UCSD-AML1 (cell line): Measurements from ENCODE around the gene STRN4.
A peak's percentile ranks its signal among the peaks of the same experiment; 100 is the strongest.
"Not testable (repeated sequence)": the region's sequence is repeated elsewhere in the genome, so short reads cannot be mapped to it uniquely, and the experiment has no call there.

ENCODE experiments used
- DNase-seq: peaks from one replicate; lab custom pipeline; 2025; ENCODE audit not compliant: unreplicated experiment; lab: John Stamatoyannopoulos, UW

STRN4 gene

DNA sequence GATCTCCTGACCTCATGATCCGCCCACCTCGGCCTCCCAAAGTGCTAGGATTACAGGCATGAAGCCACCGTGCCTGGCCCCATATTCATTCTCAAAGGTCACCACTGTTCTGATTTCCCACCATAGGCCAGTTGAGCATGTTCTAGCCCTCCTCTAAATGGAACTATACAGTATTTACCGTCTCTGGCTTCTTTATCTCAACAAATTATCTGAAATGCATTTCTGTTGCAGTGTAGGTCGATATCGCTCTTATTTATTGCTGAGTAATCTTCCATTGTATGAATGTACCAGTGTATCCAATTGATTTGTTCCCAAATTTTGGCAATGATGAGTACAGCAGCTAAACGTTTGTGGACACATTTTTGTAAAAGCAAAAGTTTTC lies 26.8 kb upstream of the STRN4 start:
- DNase-seq = no peak

DNA sequence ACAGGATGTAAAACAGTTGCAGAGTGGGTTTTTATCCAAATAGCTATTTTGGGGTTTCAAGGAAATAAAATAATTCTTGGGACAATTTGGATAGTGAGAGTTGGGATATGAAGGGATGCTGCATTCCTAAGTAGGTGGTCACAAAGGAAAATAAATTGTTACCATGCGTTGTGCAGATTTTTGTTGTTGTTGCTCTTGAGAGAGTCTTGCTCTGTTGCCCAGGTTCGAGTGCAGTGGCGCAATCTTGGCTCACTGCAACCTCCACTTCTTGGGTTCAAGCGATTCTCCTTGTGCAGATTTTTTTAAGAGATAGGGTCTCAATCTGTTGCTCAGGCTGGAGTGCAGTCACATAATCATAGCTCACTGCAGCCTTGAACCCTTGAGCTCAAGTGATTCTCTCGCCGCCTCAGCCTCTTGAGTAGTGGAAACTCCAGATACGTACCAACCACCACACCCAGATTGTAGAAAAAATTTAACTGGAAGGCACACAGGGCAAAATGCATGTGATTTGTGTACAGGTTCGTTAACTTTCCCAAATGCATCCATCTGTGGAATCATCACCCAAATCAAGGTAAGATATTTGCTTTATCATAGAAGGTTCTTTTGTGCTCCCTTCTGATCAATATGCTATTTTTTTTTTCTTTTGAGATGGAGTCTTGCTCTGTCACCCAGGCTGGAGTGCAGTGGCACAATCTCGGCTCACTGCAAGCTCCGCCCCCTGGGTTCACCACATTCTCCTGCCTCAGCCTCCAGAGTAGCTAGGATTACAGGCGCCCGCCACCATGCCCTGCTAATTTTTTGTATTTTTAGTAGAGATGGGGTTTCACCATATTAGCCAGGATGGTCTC lies 26.1 kb upstream of the STRN4 start:
- no peak for DNase-seq

GRCh38 chr19:46768746-46769145 lies 22.5 kb upstream of the STRN4 start:
- not testable (repeated sequence) for DNase-seq

- DNase-seq = peak; percentile 47
Measured at GRCh38 chr19:46766569-46767317, 20.5 kb upstream of the STRN4 start.

GRCh38 chr19:46764817-46765291 lies 18.6 kb upstream of the STRN4 start:
- DNase-seq = no peak

GRCh38 chr19:46762245-46762890 lies 16.1 kb upstream of the STRN4 start:
- DNase-seq = no peak

DNA sequence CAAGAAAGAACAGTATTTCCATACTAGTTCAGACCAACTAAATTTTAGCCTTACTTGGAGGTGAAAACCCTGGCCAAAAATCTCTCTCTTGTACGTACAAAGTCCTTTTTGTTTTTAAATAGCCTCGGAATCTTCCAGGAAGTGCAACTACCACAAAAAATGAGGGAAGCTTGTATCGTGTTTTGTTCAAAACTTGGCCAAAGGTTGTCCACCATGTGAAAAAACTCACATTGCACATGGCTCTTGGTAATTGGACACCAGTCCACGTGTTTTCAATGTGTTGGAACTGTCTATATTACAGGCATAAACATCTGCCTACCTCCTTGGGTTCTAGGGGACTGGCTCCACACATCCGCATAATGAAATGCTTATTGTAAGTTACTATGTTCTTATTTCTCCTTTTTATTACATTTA lies 15.2 kb upstream of the STRN4 start:
- DNase-seq = no peak

DNA sequence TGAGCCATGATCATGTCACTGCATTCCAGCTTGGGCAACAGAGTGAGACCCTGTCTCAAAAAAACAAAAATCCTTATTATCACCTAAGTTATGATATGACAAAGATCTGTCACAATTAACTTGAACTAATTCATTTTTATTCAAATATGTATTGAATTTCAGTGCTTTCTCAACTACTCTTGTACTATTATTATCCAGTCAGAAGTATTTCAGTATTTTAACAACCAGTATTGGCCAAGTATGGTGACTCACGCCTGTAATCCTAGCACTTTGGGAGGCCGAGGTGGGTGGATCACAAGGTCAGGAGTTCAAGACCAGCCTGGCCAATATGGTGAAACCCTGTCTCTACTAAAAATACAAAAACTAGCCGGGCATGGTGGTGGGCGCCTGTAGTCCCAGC lies 14.6 kb upstream of the STRN4 start:
- not testable (repeated sequence) for DNase-seq

DNA sequence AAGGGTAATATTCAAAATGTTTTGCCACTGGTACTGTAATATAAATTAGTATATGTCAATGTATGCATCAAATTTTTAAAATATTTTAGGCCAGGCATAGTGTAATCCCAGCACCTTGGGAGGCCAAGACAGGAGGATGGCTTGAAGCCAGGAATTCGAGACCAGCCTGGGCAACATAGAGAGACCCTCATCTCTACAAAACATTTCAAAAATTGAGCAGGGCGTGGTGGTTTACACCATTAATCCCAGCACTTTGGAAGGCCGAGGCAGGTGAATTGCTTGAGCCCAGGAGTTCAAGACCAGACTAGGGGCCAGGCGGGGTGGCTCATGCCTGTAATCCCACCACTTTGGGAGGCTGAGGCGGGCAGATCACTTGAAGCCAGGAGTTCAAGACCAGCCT lies 14.1 kb upstream of the STRN4 start:
- DNase-seq = no peak

- no peak for DNase-seq
Measured at GRCh38 chr19:46759817-46760333, 13.6 kb upstream of the STRN4 start.

DNA sequence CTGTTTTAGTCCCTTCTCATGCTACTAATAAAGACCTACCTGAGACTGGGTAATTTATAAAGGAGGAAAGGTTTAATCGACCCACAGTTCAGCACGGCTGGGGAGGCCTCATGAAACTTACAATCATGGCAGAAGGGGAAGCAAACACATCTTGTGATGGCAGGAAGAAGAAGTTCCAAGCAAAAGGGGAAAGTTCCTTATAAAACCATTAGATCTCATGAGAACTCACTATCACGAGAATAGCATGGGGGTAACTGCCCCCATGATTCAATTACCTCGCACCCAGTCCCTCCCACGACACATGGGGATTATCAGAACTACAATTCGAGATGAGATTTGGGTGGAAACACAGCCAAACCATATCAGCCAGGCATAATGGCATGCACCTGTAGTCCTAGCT lies 13.0 kb upstream of the STRN4 start:
- DNase-seq = no peak

DNA sequence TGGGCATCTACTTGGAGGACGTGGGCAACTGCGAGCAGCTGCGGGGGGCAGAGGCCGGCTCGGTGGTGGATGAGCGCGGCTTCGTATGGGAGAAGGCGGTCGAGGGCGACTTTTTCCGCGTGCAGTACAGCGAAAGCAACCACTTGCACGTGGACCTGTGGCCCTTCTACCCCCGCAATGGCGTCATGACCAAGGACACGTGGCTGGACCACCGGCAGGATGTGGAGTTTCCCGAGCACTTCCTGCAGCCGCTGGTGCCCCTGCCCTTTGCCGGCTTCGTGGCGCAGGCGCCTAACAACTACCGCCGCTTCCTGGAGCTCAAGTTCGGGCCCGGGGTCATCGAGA lies 10.3 kb upstream of the STRN4 start:
- peak; percentile 63 for DNase-seq

GRCh38 chr19:46755853-46756543 lies 9.7 kb upstream of the STRN4 start:
- no peak for DNase-seq

DNA sequence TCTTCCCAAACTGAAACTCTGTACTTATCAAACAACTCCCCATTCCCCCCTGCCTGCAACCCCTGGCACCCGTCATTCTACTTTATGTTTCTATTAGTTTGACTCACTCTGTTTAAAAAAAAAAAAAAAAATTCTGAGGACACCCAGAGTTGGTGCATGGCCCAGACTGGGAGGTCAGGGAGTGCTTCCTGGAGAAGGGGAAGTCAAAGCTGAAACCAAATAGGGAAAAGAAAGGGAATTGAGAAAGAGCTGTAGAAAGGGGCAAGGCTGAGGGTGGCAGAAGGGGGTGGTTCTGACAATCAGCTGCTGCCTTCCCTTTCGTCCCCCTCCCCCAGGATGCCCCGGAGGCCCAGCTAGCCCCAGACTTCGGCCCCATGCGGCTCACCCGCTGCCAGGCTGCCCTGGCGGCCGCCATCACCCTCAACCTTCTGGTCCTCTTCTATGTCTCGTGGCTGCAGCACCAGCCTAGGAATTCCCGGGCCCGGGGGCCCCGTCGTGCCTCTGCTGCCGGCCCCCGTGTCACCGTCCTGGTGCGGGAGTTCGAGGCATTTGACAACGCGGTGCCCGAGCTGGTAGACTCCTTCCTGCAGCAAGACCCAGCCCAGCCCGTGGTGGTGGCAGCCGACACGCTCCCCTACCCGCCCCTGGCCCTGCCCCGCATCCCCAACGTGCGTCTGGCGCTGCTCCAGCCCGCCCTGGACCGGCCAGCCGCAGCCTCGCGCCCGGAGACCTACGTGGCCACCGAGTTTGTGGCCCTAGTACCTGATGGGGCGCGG lies 9.0 kb upstream of the STRN4 start:
- no peak for DNase-seq

DNA sequence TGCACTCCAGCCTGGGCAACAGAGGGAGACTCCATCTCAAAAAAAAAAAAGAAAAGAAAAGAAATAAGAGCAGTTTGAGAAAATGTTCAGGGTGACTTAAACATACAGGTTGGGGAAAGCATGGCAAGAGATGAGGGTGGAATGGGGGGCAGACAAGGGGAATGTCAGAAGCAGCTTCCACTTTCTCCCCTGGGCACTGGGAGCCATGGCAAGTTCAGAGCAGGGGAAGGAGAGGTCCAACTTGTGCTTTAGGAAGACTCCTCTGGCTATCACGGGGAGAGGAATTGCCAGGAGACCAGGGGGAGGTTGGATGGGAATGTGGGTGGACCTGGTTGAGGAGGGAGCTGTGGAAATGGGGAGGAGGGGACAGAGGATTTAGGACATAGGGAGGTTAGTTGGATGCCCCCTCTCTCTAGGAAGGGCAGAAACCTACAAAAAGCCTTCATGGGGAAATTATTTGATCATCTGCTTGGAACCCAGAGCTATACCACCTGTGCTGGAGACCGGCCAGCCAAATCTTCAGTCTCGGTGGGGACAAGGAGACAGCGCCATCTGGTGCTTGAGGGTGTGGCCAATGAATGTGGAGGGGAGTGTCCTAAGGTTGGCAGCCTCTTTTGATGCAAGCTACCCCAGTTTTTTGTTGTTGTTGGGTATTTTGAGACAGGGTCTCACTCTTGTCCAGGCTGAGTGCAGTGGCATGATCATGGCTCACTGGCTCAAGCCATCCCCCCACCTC lies 7.3 kb upstream of the STRN4 start:
- DNase-seq = peak; percentile 45

DNA sequence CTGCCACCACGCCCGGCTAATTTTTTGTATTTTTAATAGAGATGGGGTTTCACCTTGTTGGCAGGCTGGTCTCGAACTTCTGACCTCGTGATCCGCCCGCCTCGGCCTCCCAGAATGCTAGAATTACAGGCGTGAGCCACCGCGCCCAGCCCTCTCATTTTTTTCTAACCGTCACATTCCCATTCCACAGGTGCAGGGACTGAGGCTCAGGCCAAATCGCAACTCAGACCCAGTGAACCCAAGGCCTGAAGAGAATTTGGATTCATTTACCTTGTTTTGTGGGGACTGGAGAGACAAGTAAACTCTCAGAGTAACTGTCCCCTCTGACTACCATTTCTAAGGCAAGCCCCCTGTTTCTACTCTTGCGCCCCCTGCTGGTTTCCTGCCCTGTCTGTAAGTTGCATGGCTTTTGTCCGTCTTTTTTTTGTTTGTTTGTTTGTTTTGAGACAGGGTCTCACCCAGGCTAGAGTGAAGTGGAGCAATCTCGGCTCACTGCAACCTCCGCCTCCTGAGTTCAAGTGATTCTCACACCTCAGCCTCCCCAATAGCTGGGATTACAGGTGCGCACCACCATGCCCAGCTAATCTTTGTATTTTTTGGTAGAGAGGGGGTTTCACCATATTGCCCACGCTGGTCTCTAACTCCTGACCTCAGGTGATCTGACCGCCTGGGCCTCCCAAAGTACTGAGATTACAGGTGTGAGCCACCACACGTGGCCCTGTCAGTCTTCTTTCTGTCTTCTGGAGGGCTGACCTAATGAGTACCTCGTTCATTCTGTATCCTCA lies 2.3 kb upstream of the STRN4 start:
- peak; percentile 65 for DNase-seq

DNA sequence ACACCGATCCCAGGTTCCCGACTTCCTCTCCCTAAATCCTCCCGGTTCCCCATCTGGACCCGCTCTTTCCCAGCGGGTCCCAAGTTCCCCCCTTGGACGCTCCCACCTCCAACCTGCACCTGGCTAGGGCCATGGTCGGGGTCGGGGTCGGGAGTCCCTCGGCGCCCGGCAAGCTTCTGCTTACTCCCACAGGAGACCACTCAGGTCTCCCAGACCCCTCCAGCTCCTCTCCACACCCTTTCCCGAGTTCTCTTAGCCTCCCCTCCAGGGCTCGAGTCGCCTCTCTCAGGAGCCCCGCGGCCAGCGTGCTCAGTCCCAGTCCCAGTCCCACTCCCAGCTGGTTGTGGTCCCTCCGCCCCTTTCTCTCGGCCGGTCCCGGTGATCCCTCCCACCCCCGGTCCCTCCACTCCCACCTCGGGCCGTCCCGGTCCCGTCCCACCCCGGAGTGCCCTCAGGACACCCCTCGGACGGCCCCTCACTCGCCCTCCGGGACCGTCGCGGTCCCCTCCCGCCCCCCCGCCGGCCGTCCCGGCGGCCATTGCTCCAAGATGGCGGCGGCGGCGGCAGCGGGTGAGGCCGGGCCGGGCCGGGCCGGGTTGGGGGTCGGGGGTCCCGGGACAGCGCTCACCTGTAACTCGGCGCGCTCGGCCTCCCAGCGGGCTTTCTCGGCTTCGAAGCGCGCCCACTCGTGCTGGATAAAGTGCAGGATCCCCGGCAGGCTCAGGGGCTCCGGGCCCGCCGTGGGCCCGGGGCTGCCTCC lies 549 bp downstream of the STRN4 start, which contains the start of gene FKRP:
Gene FKRP, plus strand, starts transcription at position 537 of the 760 bp plus-strand sequence. CDS start 9,394 bp downstream, outside the sequence.
- DNase-seq = peak; percentile 53

DNA sequence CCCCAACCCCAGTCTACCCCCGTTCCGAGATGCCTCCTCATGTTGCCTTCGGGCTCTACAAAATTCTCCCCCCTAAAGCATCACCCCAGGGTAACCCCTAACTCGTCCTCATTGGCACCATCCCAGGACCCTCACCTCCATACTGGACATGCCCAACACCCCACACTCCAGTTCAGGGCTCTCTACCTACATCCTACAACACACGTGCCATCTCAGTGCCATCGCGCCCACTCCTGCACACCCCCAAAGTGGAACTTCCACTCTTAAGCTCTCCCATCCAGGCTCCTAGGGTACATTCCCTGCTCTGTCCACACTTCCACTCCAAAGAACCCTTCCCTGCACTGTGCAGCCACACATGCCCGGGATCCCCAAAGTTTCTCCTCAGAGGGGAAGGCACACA lies 1.2 kb downstream of the STRN4 start:
- DNase-seq = no peak
